Measurements from ENCODE around the gene DUSP10. TPM values are rescaled to one million over a fixed set of nuclear protein-coding genes. Genes with fewer than 3 reads are reported as not detected.

The DUSP10 gene
- total RNA-seq, 2 experiments from 2014 or later: 2.6 to 4.4 TPM

DNA sequence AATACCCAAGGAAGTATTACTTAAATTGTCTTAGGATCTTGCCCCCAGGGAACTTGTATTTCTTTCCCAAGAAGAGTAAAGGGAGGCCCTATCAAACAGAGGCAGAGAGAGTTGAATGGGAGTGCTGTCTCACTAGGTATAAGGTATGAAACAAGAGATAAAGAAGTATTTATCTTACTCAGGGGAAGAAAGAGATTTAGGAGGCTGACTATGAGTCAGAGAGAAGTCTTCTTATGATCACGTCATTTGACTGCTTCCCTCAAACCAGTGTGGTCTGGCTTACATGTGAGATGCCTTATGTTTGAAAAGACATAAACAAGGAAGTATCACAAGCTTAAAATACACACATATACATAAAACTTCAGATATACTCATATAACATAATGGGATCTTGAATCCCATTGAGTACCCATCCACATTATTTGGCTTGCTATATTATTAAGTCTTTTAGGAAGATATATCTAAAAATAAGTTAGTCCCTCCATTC, 29.6 kb downstream of the DUSP10 start:
- no peak for DNase-seq (ENCODE audit: low spot score)
- intact Hi-C loops (cut with micrococcal nuclease; ENCODE audit: unreplicated experiment): no loop called here
- H3K79me2 ChIP-seq (ENCODE audit: insufficient read depth, low read depth, low read length): no peaks in the 10 kb centered on the region
- BruUV-seq (replicated peaks): no TSS peak
- no peak overlapping the region for H2AFZ ChIP-seq (ENCODE audit: low read length)
- H3K27ac ChIP-seq (ENCODE audit: low read depth, low read length, poor library complexity, severe bottlenecking): no peak overlapping the region
- no peak overlapping the region for H3K4me3 ChIP-seq (ENCODE audit: low read depth, low read length, poor library complexity, severe bottlenecking)
- no peaks in the 10 kb centered on the region for H3K36me3 ChIP-seq (ENCODE audit: insufficient read depth, low read length)
- H3K9me2 ChIP-seq (ENCODE audit: insufficient read depth, low read length): no peaks in the 10 kb centered on the region
- H4K20me1 ChIP-seq (ENCODE audit: insufficient read depth, low read length): no peaks in the 10 kb centered on the region
- TF ChIP-seq, protein P1, sequence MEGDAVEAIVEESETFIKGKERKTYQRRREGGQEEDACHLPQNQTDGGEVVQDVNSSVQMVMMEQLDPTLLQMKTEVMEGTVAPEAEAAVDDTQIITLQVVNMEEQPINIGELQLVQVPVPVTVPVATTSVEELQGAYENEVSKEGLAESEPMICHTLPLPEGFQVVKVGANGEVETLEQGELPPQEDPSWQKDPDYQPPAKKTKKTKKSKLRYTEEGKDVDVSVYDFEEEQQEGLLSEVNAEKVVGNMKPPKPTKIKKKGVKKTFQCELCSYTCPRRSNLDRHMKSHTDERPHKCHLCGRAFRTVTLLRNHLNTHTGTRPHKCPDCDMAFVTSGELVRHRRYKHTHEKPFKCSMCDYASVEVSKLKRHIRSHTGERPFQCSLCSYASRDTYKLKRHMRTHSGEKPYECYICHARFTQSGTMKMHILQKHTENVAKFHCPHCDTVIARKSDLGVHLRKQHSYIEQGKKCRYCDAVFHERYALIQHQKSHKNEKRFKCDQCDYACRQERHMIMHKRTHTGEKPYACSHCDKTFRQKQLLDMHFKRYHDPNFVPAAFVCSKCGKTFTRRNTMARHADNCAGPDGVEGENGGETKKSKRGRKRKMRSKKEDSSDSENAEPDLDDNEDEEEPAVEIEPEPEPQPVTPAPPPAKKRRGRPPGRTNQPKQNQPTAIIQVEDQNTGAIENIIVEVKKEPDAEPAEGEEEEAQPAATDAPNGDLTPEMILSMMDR (conservative IDR thresholded peaks at IDR 0.05; ENCODE audit: low read length): no peak
- no peak for TF ChIP-seq EZH2phosphoT487 (IDR thresholded peaks at IDR 0.05; ENCODE audit: borderline replicate concordance, low read depth, low read length)
- no peak overlapping the region for H3K4me2 ChIP-seq (ENCODE audit: low read length)
- POLR2A ChIA-PET: interaction anchor here (0.5 to 1.2 kb wide), 3 partner anchors 11 to 30 kb away, joined by 3 to 5 read pairs (median 3); partner anchors contain the start of gene DUSP10
- no peaks in the 10 kb centered on the region for H3K4me1 ChIP-seq (ENCODE audit: insufficient read depth, low read length, poor library complexity, severe bottlenecking)
- CTCF ChIA-PET (ENCODE audit: unreplicated experiment): no interaction called here
- no peaks in the 10 kb centered on the region for H3K9me3 ChIP-seq (ENCODE audit: low read length)

DNA sequence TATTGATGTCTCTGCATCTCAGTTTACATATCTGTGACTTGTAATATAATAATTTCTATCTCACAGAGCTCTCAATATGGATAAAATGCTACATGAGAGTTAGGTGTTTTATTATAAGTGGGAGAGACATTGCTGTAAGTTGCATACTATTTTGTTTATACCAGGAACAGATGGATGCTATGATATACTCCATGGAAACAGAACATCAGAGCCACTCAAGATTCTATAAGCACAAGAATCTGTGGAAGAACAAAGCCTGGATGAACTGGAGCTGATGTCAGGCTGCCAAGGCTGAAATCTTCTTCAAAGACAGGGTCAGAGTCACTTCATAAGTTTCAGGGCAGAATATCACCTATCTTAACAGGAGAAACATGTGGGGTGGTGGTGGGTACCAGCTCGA, 30.2 kb downstream of the DUSP10 start:
- Histone ChIP-seq H2AFZ (ENCODE audit: low read length) (no peak overlapping the region), H3K79me2 (ENCODE audit: insufficient read depth, low read depth, low read length) (no peaks in the 10 kb centered on the region), H3K4me2 (ENCODE audit: low read length) (no peak overlapping the region), H4K20me1 (ENCODE audit: insufficient read depth, low read length) (no peaks in the 10 kb centered on the region), H3K9me3 (ENCODE audit: low read length) (no peaks in the 10 kb centered on the region), H3K27ac (ENCODE audit: low read depth, low read length, poor library complexity, severe bottlenecking) (no peak overlapping the region), H3K36me3 (ENCODE audit: insufficient read depth, low read length) (no peaks in the 10 kb centered on the region), H3K4me1 (ENCODE audit: insufficient read depth, low read length, poor library complexity, severe bottlenecking) (no peaks in the 10 kb centered on the region), H3K9me2 (ENCODE audit: insufficient read depth, low read length) (no peaks in the 10 kb centered on the region), H3K4me3 (ENCODE audit: low read depth, low read length, poor library complexity, severe bottlenecking) (no peak overlapping the region)
- no TSS peak for BruUV-seq (replicated peaks)
- TF ChIP-seq EZH2phosphoT487 (IDR thresholded peaks at IDR 0.05; ENCODE audit: borderline replicate concordance, low read depth, low read length): no peak
- TF ChIP-seq, protein P1 (conservative IDR thresholded peaks at IDR 0.05; ENCODE audit: low read length): no peak
- no peak for DNase-seq (ENCODE audit: low spot score)
- intact Hi-C loops (cut with micrococcal nuclease; ENCODE audit: unreplicated experiment): no loop called here
- CTCF ChIA-PET (ENCODE audit: unreplicated experiment): no interaction called here
- POLR2A ChIA-PET: interaction anchor here (0.5 to 1.2 kb wide), 4 partner anchors 11 to 284 kb away, joined by 3 to 5 read pairs (median 3); partner anchors contain the start of gene DUSP10

DNA sequence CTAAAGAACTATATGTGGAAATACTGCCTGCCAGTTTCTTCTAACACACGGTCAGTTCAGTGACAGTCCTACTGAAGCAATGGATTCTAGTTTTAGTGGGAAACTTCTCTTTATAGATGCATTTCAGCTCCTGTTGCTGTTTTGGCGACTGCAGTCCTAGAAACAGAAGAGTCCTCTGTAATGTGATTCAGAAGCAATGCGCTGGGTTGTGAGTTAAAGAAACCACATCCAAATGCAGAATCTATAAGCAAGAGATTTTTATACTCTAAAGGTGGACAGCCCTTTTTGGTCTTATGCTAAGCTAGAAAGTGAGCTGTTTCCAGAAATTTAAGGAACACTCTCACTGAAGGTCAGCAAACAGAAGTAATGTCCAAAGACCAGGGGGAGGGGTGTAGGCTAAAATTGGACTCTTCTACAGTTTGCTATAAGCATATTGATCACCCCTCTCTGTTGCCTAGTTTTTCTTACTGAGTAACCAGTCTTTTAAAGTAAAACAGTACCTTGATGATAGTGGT, 30.8 kb downstream of the DUSP10 start:
- no peaks in the 10 kb centered on the region for H3K9me2 ChIP-seq (ENCODE audit: insufficient read depth, low read length)
- H3K27ac ChIP-seq (ENCODE audit: low read depth, low read length, poor library complexity, severe bottlenecking): no peak overlapping the region
- TF ChIP-seq EZH2phosphoT487 (IDR thresholded peaks at IDR 0.05; ENCODE audit: borderline replicate concordance, low read depth, low read length): no peak
- TF ChIP-seq, protein P1 (conservative IDR thresholded peaks at IDR 0.05; ENCODE audit: low read length): no peak
- H3K36me3 ChIP-seq (ENCODE audit: insufficient read depth, low read length): no peaks in the 10 kb centered on the region
- intact Hi-C loops (cut with micrococcal nuclease; ENCODE audit: unreplicated experiment): no loop called here
- no peak overlapping the region for H3K4me2 ChIP-seq (ENCODE audit: low read length)
- H3K79me2 ChIP-seq (ENCODE audit: insufficient read depth, low read depth, low read length): no peaks in the 10 kb centered on the region
- H3K4me3 ChIP-seq (ENCODE audit: low read depth, low read length, poor library complexity, severe bottlenecking): no peak overlapping the region
- H3K4me1 ChIP-seq (ENCODE audit: insufficient read depth, low read length, poor library complexity, severe bottlenecking): no peaks in the 10 kb centered on the region
- DNase-seq (ENCODE audit: low spot score): no peak
- BruUV-seq (replicated peaks): no TSS peak
- ChIA-PET CTCF (ENCODE audit: unreplicated experiment) (no interaction called here), POLR2A (interaction anchor here (0.5 to 1.3 kb wide), 5 partner anchors 18 to 284 kb away, joined by 3 read pairs; partner anchors contain the start of gene DUSP10)
- no peaks in the 10 kb centered on the region for H4K20me1 ChIP-seq (ENCODE audit: insufficient read depth, low read length)
- H3K9me3 ChIP-seq (ENCODE audit: low read length): no peaks in the 10 kb centered on the region
- no peak overlapping the region for H2AFZ ChIP-seq (ENCODE audit: low read length)

Measured in OCI-LY7 (cell line).